Measurements from ENCODE around the gene ZNF234. TPM values are rescaled to one million over a fixed set of nuclear protein-coding genes. Genes with fewer than 3 reads are reported as not detected.
A peak's percentile ranks its signal among the peaks of the same experiment; 100 is the strongest.

Gene ZNF234
- total RNA-seq, 6 experiments from 2014 or later, result 2.4 to 5.6 (median 3.5) TPM

- no peaks in the 10 kb centered on the region for H3K27me3 ChIP-seq
- no peak overlapping the region for H3K27ac ChIP-seq
- intact Hi-C loops (cut with DNase I), result no loop called here
- H3K36me3 ChIP-seq, result no peaks in the 10 kb centered on the region
- WGBS (ENCODE audit: insufficient coverage, low coverage, low lambda C conversion rate, missing lambda C conversion rate), result 40% methylated on average over 2 of the region's 2 CpGs
- H3K4me1 ChIP-seq, result no peaks in the 10 kb centered on the region
- DNase-seq (no peak), ATAC-seq (no peak)
- H3K9me3 ChIP-seq, result no peaks in the 10 kb centered on the region
- no peak overlapping the region for H3K4me3 ChIP-seq
- TF ChIP-seq CTCF (IDR thresholded peaks at IDR 0.05) (no peak), POLR2A (IDR thresholded peaks at IDR 0.05) (no peak)
Observed at GRCh38 chr19:44204772-44205171, 63.4 kb downstream of the ZNF234 start.

- peak overlapping the region; percentile 68 to 69 (median 68) for H3K27ac ChIP-seq
- ATAC-seq, result peak; percentile 96 to 99 (median 97)
Observed at GRCh38 chr19:44207126-44207803, 65.9 kb downstream of the ZNF234 start.

More at GRCh38 chr19:44207126-44207803, 65.9 kb downstream of the ZNF234 start:
- Histone ChIP-seq H3K9me3 (no peaks in the 10 kb centered on the region), H3K4me3 (peak overlapping the region; percentile 64 to 74 (median 71)), H3K4me1 (no peaks in the 10 kb centered on the region), H3K36me3 (no peaks in the 10 kb centered on the region), H3K27me3 (no peaks in the 10 kb centered on the region)
- 3% methylated on average over 23 of the region's 26 CpGs for WGBS (ENCODE audit: insufficient coverage, low coverage, low lambda C conversion rate, missing lambda C conversion rate)
- intact Hi-C loops (cut with DNase I), result no loop called here
- DNase-seq, result peak; percentile 86 to 93 (median 91)
- TF ChIP-seq POLR2A (IDR thresholded peaks at IDR 0.05), result peak; percentile 15
- TF ChIP-seq CTCF (IDR thresholded peaks at IDR 0.05), result no peak

Other genes starting within 250 kb of the ZNF234 start
- gene ZNF45, start 206.3 kb upstream of the ZNF234 start, total RNA-seq, result 1 to 10 TPM; 2.9 to 5.4 (median 4.7) TPM
- gene ZNF221, start 190.3 kb upstream of the ZNF234 start, total RNA-seq, result 1 to 10 TPM in 5 of 6 experiments, under 1 TPM in 1; 0.50 to 2.9 (median 1.6) TPM
- 1 to 10 TPM; 1.9 to 5.8 (median 3.1) TPM for gene ZNF155, start 157.4 kb upstream of the ZNF234 start, total RNA-seq
- 1 to 10 TPM; 1.0 to 5.8 (median 1.8) TPM for gene ZNF230, start 138.6 kb upstream of the ZNF234 start, total RNA-seq
- 1 to 10 TPM in 5 of 6 experiments, under 1 TPM in 1; 0.87 to 1.8 (median 1.2) TPM for gene ZNF222, start 116.2 kb upstream of the ZNF234 start, total RNA-seq
- gene ZNF223, start 89.5 kb upstream of the ZNF234 start, total RNA-seq, result 1 to 10 TPM in 5 of 6 experiments, under 1 TPM in 1; 0.80 to 2.4 (median 1.7) TPM
- gene ZNF284, start 69.4 kb upstream of the ZNF234 start, total RNA-seq, result under 1 TPM; 0.35 to 0.68 (median 0.56) TPM
- 10 to 100 TPM in 2 of 6 experiments, 1 to 10 TPM in 4; 6.9 to 13.6 (median 8.0) TPM for gene ZNF224, start 47.2 kb upstream of the ZNF234 start, total RNA-seq
- 1 to 10 TPM in 5 of 6 experiments, under 1 TPM in 1; 0.74 to 2.2 (median 1.8) TPM for gene ZNF225, start 28.2 kb upstream of the ZNF234 start, total RNA-seq
- gene ZNF226, start 23.5 kb downstream of the ZNF234 start, total RNA-seq, result 10 to 100 TPM in 1 of 6 experiments, 1 to 10 TPM in 5; 5.2 to 10.7 (median 8.1) TPM
- gene ZNF227, start 71.0 kb downstream of the ZNF234 start, total RNA-seq, result 1 to 10 TPM; 4.5 to 8.5 (median 6.8) TPM
- gene ZNF233, start 118.3 kb downstream of the ZNF234 start, total RNA-seq, result not detected
- 1 to 10 TPM; 1.3 to 2.7 (median 1.9) TPM for gene ZNF235, start 163.5 kb downstream of the ZNF234 start, total RNA-seq
- 1 to 10 TPM in 4 of 6 experiments, under 1 TPM in 2; 0.86 to 1.7 (median 1.1) TPM for gene ZNF112, start 215.1 kb downstream of the ZNF234 start, total RNA-seq

Data from right lobe of liver (tissue), 6 donors.